GM12875 (cell line): ENCODE data around the gene ZDHHC11B.
"Not testable (repeated sequence)": the region's sequence is repeated elsewhere in the genome, so short reads cannot be mapped to it uniquely, and the experiment has no call there.

Source experiments
- H3K4me3 ChIP-seq: one replicate; pipeline ENCODE4 v1.5.1; 2011; ENCODE audit warnings: low read depth, low read length, control low read depth
- TF ChIP-seq, protein P1 (sequence below): IDR thresholded peaks from 2 replicates; pipeline ENCODE4 v1.5.1; 2011; ENCODE audit warnings: low read depth, mild to moderate bottlenecking, control low read depth, inconsistent platforms, low read length, moderate library complexity, borderline replicate concordance; ENCODE audit not compliant: insufficient read depth

Gene ZDHHC11B

DNA sequence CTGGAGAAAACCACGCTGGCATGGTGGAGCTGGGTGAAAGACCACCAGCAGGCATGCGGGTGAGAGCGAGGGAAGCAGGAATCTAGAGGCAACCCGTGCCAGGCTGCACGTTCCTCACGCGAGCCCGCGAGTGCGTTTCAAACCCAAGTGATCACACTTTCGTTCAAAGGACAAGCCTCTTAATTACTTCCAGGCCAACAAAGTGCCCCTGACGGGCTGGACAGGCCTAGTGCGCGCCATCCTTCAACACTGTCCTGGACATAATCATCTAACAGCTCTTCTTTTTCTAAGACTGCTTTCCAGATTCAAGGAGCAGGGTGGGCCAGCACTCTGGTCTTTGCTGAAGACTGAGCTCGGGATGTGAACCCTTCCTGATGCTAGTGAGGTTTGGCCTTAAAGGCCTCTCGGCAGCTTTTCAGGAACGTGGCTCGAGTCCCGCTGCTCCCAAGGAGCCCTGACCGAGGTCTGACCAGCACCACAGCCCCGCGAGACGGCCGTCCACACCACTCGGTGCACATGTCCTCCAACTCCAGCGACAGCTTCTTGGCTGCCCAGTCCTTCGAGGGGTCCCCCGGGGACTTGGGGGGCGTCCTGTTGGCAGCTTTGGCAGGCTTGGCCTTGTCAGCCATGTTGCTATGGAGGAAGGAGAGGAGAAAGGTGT is 14.9 kb downstream of the ZDHHC11B start:
- H3K4me3 ChIP-seq, result not testable (repeated sequence)

DNA sequence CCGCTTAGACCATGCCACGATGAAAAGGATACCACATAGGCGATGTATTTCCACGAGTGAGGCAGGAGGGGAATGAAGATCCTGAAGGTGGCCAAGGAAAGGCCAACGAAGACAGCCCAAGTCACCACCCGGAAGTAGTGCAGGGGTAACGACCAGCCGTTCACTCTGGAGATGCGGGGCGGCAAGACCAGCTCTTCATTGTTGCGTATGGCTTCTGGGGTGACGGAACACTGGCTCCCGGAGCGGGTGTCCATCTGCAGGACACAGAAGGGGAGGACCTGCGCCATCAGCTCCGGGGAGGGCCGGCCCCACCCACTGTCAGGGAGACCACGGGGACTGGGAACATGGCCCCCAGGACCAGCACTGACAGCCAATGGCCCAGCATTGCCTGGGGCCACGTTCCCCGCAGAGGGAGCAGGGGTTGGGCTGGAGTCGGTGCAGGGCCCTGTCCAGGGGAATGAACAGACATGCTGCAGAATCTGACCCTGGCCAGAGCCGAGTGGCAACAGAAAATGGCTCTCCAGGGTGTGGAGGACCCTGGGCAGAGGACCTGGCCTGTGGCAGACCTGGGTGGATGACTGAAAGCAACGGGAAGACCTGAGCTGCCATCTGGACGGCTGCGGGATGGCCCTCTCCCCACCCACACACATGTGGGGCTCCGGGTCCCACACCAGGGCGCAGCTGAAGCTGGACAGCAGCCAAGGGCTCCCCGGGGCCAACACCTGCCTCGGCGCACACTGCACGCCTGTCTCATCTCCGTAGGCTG is 17.7 kb downstream of the ZDHHC11B start:
- TF ChIP-seq, protein P1, sequence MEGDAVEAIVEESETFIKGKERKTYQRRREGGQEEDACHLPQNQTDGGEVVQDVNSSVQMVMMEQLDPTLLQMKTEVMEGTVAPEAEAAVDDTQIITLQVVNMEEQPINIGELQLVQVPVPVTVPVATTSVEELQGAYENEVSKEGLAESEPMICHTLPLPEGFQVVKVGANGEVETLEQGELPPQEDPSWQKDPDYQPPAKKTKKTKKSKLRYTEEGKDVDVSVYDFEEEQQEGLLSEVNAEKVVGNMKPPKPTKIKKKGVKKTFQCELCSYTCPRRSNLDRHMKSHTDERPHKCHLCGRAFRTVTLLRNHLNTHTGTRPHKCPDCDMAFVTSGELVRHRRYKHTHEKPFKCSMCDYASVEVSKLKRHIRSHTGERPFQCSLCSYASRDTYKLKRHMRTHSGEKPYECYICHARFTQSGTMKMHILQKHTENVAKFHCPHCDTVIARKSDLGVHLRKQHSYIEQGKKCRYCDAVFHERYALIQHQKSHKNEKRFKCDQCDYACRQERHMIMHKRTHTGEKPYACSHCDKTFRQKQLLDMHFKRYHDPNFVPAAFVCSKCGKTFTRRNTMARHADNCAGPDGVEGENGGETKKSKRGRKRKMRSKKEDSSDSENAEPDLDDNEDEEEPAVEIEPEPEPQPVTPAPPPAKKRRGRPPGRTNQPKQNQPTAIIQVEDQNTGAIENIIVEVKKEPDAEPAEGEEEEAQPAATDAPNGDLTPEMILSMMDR, result no peak
- H3K4me3 ChIP-seq, result no peak overlapping the region

DNA sequence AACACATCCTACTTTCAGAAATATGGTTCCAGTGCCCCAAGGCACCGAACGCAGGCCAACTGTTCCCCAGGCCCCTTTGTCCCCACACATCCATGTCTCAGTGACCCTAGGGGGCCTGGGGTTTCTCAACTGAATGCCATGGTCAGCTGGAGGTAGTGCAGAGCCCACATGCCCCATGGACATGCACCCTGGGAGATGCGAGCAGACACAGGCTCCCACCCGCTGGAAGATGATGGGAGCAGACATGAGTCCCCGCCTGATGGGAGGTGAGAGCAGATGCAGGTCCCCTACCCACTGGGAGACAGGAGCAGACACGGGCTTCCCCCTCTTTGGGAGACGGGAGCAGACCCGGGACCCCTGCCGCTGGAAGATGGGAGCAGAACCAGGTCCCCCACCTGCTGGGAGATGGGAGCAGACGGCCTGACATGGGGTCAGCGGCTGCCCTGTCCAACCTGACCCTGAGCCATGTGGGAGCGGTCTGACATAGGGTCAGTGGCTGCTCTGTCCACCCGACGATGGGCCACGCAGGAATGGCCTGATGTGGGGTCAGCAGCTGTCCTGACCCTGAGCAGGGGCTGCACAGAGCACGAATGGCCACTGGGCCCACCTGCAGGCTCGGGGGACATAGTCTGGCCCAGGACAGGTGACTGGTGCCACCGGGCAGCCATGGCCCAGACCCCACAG is 18.4 kb downstream of the ZDHHC11B start:
- no peak overlapping the region for H3K4me3 ChIP-seq
- TF ChIP-seq, protein P1, result no peak

GRCh38 chr5:763998-764781 is 20.3 kb downstream of the ZDHHC11B start:
- TF ChIP-seq, protein P1, result no peak
- H3K4me3 ChIP-seq, result no peak overlapping the region

- TF ChIP-seq, protein P1, result no peak
- no peak overlapping the region for H3K4me3 ChIP-seq
Observed at GRCh38 chr5:763397-763796, 21.1 kb downstream of the ZDHHC11B start.

- not testable (repeated sequence) for H3K4me3 ChIP-seq
Observed at GRCh38 chr5:762996-763395, 21.5 kb downstream of the ZDHHC11B start.

- TF ChIP-seq, protein P1, result no peak
- no peak overlapping the region for H3K4me3 ChIP-seq
Observed at GRCh38 chr5:761854-762710, 22.4 kb downstream of the ZDHHC11B start.
